Jurkat, Clone E6-1 (cell line): ENCODE data around the gene ME3.

Source experiments
- DNase-seq: peaks from one replicate; pipeline ENCODE4 v3.0.0-alpha.2; 2011; ENCODE audit warnings: low read depth, low spot score
- H3K4me3 ChIP-seq: 2 replicates; pipeline ENCODE4 v1.5.1; 2011; ENCODE audit warnings: mild to moderate bottlenecking, low read length, control low read depth, moderate library complexity

Gene ME3

DNA sequence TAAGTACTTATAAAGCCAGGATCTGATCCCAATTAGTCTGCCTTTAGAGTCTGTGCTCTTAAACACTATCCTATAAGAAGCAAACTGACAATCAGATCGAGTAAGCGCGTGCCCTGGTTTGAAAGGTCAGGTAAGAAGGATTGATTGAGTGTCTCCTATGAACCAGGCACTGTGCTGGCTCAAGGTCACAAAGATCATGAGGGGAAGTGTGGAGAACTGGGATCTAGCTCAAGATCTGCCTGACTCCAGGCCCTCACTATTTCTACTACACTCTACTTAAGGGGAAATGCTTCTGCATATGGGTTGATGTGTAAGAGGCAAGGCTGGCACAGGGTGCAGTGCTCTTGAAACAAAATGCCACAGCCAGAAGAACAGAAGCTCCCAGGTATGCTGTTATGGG, 77.0 kb downstream of the ME3 start:
- no peak for DNase-seq
- no peak overlapping the region for H3K4me3 ChIP-seq

DNA sequence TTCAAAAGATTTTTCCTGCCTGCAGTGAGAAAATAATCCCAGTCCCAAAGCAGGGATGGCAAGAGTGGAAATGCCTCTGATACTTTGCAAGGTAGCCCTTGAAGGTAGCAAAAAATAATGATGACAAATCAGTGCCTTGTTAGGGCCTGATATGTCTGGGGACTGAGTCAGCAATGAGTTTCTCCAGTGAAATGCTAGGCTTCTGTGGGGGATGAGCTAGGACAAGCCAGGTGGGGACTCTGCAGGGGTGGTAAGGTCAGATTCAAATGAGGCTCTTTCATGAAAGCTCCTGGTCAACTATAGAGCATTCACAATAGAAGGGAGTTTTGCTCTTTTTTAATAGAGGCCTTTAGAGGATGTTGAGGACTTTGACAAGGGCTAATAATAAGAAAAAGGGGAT, 77.7 kb downstream of the ME3 start:
- DNase-seq, result no peak

DNA sequence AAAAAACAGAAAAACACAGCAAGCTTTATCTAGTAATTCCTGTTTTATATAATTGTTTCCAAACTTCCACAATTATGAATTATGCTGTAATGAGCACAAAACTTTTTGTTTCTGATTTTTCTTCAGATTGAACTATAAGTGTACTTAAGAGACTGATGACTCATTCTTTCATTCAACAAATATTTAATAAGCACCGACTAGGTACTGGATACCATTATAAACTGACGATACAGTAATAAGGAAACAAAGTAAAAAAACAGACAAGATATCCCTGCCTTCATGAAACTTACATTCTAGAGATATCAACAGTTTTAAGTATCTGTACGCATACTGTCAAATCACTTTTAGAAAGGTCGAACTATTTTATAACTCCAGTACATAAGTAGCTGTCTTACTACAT, 78.6 kb downstream of the ME3 start:
- no peak for DNase-seq
- no peak overlapping the region for H3K4me3 ChIP-seq

More for the DNA sequence above, 77.7 kb downstream of the ME3 start:
- H3K4me3 ChIP-seq, result no peak overlapping the region

DNA sequence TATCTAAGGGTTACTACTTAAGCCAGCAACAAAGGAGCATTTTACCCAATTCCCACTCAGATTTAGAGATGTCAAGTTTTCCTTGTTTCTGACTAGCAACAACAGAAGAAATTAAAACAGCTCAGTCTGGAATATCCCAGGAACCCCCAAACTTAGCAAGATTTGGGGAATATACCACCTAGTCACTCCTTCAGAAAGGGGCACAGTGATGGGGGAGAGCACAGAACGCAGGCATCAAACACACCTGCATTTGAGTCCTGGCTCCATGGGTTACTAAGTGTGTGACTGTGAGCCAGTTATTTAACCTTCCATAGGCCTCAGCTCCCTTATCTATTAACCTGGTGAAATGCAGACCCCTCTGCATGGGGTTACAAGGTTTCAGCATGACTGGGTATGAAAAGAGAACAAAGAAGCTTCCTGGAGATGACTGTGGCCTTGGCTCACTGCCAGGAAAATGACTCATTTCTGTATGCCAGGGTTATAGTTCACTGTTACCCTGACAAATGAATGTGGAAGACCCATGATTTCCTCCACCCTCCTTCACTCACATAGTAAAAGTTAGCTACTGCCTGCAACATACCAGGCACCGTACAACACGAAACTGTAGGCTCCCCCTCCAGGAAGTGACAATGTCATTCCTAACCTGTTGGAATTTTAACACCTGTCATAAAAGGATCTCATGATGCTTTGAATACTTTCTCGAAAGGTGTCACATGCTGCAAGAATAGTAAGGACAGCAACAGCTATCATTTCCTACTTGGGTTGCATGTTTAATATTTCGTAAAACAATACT, 79.6 kb downstream of the ME3 start:
- DNase-seq, result peak; percentile 93

DNA sequence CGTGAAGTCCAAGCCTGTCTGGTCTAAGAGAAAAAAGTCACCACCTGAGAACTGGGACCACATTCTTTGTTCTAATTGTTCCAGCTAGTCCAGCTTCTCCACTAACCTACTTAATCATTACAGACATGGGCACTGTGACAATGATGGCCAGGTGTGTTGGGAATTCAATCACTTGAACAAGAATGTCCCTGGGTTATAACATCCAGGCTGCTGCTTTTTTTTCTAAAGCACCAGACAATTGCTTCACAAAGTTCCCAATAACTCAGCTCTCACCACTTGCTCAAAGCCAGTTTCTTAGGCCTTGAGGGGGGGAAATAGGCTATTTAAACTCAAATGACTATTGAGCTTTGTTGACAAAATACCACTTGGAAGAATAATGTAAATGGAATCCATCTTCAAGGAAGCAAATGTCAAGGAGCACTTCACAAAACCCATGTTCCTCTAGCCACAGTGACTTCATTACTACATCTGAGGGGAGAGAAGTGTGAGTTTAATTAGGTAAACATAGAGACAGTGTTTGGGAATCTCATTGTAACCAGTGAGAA, 80.3 kb downstream of the ME3 start:
- no peak overlapping the region for H3K4me3 ChIP-seq
- DNase-seq, result no peak

More for the DNA sequence above, 79.6 kb downstream of the ME3 start:
- H3K4me3 ChIP-seq, result no peak overlapping the region

DNA sequence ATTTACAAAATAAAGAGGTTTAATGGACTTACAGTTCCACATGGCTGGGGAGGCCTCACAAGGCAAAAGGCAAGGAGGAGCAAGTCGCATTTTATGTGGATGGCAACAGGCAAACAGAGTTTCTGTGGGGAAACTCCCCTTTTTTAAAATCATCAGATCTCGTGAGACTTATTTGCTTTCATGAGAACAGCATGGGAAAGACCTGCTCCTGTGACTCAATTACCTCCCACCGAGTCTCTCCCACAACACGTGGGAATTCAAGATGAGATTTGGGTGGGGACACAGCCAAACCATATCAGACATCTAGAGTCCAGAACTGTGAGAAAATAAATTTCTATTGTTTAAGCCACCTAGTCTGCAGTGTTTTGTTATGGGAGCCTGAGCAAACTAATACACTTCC, 80.8 kb downstream of the ME3 start:
- DNase-seq, result no peak
- no peak overlapping the region for H3K4me3 ChIP-seq

DNA sequence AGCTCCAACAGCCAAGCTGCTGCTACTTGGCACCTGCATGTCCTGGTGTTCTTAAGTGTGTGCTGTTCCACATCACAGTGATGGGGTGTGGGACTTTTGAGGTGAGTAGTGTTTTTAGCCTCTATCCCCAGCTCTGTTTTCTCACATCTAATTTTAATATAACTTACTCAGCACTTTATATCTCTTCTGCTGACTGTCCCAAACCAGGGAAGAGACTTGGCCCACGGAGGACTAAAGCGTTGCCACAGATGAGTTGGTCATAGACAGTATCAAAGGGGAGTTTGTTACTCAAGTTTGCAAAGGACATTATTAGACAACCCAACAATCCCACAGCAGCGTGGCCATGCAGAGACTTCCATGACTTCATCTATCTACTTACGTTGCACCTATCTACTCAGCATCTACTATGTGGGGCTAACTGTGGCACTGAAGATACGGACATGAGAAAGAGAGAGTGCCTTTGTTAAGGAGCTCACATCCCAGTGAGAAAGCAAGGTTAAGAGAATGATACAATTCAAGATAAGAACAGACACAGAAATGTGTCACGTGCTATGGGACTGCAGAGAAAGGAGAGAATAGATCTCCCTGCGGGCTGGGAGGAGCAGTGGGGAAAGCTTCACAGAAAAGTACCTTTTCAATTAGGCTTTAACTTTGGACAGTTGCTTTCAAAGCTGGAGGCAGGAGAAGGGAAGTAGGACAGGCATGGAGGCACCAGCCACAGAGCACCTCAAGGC, 82.4 kb downstream of the ME3 start:
- no peak overlapping the region for H3K4me3 ChIP-seq
- no peak for DNase-seq

DNA sequence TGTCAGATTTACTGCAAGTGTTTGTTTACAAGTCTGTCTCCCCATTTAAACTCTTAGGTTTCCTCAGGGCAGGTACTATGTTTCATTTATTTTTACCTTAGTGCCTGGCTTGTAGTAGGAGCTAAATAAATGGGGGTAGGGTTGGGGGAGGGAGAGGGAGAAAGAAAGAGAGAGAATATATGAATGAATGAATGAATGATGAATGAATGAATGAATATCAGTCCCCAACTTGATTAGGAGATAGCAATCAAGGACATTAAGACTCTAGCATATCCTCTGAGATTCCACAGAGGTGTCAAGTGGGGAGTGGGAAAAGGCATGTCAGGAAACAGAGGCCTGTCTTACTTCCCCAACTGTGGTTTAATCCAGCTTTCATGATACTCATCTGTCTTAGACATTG, 83.2 kb downstream of the ME3 start:
- DNase-seq, result no peak
- no peak overlapping the region for H3K4me3 ChIP-seq

DNA sequence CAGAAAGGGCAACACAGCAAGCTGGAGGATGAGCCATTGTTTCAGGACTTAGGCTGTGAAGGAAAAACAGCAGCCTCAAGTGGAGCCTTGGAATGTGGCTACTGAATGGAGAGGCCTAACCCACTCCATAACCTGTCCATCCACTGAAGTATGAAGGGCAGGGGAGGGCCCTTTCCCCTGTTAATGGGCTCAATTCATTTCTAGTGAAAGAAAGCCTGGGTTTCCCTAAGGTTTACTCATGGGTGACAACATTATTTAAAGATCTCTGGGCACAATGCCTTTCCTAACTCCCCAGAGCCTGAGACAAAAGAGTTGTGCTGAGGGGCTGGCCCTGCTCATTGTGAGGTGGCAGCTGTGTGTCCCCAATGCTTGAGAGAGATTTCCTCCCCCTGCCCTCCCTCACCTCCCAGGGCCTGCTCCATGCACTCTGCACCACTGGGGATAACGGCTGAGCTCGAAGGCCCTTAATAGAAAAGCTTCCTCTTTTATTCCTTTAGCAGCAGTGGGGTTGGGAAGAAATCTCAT, 83.8 kb downstream of the ME3 start:
- no peak for DNase-seq
- no peak overlapping the region for H3K4me3 ChIP-seq

DNA sequence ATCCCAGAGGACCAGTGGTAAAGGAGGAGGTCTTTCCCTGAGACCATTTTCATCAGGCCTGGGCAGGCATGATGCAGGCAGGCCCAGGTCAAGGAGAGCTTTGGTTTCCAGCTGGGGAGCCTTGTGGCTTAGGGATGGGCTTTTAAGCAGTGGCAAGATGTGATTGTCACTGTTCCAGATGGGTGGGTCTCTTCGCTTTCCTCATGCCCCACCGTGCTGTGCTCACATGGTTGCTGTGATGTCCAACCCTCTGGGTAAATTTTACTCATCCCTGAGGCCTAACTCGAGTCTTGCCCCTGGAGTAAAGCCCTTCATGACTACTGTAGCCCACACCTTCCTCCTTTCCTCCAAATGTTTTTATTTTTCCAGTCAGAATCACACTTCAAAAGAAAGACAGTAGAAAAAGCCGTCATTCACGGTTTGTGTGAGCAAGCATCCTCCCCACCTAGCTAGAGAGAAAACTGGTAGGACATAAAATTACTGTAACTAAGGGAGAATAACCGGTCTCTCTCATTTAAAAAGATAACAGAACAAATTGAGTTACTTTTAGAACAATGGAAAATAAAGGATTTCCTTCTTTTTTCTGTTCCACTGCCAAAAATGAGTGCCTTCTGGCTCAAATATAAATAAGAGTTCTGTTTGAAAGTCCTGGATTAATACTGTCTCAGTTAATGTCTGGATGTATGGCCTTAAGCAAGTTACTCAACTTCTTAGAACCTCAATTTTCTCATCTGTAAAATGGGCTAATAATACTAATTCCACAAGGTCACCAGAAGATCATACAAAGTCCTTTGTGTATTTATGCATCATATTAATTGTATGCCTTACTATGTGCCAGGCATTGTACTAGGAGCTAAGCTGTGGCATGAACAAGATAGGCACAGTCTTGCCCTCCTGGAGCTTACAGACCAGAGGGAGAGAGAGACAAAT, 84.9 kb downstream of the ME3 start:
- DNase-seq, result no peak
- no peak overlapping the region for H3K4me3 ChIP-seq

DNA sequence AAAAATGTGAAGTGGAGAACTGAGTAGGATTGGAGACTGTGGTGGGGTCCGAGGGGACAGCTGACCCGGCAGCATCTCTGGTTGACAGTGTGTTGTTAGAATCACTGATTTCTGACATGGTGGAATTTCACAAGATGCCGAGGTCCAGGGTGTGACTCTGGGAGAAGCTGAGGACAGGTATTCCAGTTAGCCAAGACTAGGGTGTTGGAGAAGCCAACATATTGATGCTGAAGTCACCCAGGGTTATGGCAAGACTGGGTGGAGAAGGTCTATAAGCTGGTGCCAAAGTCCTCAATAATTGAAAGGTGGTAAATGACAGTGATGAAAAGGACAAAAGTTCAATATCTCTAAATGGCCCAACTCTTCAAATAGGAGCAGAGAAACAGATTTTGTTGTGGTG, 86.1 kb downstream of the ME3 start:
- no peak overlapping the region for H3K4me3 ChIP-seq
- DNase-seq, result no peak

DNA sequence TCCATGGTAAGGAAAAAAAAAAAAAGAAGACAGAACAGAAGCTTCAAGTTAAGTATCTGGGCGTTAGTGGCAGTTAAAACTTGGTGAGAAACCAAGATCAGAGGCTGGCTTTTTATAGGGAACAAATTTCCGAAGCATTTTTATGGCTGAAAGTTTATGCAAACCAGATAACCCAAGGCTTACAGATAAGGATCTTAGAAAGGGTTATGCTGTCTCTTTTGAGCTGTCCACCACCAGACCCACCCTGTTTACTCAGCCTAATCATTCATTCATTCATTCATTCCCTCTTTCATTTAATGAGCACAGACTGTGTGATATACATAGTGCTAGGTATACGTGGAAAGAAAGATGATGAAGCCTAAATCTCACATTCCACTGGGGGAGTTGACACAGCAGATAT, 89.5 kb downstream of the ME3 start:
- no peak overlapping the region for H3K4me3 ChIP-seq
- no peak for DNase-seq

DNA sequence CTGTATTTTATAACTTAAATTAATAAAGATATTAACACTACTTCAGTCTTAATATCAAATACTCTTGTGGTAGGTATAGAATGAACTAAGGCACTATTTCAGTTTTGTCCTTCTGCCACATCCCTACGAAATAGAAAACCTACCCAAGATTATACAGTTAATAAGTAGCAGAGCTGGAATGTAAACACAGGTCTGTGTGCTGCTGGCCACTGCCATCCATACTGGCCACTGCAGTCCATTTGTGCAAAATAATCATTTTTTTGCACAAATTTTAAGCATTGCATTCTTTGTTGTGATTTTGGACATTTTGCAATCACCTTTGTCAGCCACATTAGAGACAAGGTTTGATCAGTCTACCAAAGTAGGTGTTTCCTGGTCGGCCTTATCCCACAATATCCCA, 91.9 kb downstream of the ME3 start:
- no peak overlapping the region for H3K4me3 ChIP-seq
- no peak for DNase-seq

DNA sequence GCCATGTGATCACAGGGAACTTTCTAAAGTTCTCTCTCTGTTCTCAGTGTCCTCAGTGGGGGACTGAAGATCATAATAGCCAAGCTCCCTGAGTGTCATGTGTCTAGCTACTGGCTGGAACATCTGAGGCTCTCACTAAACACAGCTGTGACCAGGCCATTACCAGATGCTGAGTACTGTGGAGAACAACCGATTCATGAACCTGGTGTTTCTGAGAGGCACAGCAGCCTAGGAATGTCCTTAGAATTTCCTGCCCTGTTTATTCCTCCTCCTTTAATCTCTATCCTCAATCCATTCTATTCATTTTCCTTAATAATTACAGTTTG, 93.0 kb downstream of the ME3 start:
- no peak for DNase-seq
- H3K4me3 ChIP-seq, result no peak overlapping the region

DNA sequence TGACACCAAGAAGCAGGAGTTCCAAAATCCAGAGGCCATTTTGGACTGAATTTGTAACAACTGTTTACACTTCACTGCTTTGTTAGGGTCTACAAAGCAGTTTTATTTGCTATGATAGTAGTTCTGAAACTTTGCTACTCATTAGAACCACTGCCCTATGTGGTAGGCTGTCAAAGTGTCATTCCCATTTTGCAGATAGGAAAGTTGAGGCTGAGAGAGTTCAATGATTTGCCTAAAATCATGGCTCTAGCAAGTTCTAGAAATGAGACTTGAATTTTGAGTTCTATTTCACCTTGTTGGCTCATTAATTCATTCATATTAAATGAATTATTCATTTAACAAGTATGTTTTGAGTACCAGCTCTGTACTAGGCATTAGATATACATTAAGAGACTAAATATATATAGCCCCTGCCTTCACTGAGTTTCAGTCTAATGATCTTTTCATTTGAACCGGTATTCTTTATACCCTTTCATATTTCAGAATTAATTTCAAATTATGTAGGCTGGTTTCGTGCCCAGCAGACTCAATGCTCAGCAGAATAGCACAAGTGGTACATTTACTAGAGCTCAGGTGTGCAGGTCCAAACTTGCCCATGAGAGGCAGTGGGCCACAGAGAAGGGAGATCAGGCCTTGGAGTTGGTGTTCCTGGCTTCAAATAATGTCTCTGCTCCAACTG, 93.5 kb downstream of the ME3 start:
- no peak overlapping the region for H3K4me3 ChIP-seq
- DNase-seq, result no peak

DNA sequence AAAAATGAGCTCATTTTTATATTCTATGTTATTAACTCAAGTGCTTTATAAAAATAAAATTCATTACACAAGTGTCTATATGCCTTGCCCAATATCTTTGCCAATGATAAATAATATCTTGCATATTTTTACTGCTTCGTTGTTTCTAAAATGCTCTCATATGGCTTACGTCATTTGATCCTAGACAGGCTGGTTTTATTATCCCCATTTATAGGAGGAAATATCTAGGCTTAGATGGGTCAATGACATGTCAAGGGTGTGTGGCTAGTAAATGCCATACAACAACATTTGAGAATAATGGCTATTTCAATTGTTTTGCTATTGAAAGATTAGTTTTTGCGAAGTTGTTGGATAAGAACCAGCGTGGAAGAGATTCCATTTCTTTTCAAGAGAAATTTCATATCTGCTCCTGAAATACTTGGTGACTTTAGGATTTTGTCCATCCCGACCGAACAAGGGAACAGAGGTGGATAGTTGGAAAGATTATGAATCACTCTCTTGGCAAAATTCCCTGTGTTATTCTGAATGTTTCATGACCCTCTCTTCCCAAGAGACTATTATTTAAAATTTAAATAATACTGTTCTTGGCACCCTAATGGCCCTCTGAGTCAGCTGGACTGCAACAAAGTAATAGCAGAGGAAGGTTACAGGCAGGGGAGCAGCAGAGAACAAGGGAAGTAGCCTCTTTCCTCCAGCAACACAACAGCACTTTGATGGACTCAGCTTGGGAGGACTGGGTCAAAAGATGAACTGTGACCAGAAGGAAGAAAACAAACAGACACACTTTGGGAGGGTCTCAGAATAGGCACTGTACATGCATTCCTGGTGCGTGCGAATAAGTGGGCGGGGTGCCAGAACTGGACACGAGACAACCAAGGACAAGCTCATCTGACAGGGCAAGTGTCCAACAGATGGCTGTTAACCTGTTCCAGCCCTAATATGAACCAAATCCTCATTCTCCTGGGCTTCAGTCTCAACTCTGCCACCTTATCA, 94.5 kb downstream of the ME3 start:
- no peak overlapping the region for H3K4me3 ChIP-seq
- no peak for DNase-seq

DNA sequence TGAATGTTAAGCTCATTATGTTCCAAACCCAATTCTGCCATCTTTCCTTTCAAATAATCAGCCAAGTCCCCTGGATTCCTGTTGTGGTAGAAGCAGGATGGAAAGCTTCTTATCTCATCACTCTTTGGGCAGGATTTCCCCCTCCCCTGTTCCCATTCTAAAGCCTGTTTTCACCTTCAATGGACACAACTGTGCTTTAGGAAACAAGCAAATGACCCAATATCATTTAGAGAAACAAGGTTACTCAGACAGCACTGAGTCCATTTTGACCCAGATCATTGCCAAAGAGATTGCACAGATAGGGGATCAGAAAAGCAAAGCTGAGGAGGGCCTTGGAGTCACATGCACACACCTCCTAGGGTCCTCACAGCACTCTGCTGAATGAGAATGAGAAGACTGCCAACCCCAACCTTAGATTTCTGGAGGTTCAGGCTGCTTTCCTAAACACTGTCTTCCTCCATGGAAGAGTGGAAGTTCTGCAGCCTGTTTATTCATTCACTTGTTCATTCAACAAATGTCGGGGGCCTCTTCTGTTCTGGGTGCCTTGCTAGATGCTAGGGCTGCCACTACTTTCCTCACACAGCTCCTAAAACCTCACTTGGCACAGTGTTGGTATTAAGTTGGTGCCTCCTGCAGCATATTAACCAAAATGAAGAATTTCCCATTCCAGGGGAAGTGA, 95.3 kb downstream of the ME3 start:
- no peak overlapping the region for H3K4me3 ChIP-seq
- DNase-seq, result no peak
